ENCODE measurements around the gene PPP1R1A. TPM values are rescaled to one million over a fixed set of nuclear protein-coding genes. Genes with fewer than 3 reads are reported as not detected.

PPP1R1A gene
- total RNA-seq, 1 experiment from 2014 or later, result 8.5 TPM

DNA sequence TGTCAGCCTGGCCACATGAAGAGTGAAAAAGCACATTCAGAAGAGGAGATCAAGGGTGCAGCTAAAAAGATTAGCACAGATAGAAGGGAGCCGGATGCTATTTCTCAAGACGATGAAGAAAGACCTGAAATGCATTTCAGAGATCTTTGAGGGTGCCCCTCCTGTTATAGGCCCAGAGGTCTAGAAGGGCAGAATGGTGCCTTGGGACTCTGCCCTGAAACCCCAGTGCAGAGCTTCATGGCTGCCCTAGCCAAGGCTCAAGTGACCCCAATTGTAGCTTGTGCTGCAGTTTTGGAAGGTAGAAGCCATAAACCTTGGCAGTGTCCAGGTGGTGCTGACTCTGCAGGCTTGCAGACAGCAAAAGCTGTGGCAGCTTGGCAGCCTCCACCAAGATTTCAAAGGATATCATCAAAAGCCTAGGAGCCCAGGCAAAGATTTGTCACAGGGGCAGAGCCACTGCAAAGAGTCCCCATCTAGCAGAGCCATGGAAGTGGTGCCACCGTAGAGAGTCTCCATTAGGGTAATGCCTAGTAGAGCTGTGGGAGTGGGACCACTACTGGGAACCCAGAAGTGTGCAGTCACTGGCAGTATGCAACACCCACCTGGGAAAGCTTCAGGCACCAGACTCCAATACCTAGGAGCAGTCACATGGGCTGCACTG, 39.9 kb upstream of the PPP1R1A start:
- Histone ChIP-seq H3K4me1 (ENCODE audit: insufficient read depth, low read length) (no peaks in the 10 kb centered on the region), H2AK5ac (ENCODE audit: insufficient read length, low read length) (no peak overlapping the region), H2BK120ac (ENCODE audit: low read depth, low read length, poor library complexity, severe bottlenecking) (no peak overlapping the region), H2AFZ (ENCODE audit: low read length) (no peak overlapping the region), H3K18ac (ENCODE audit: insufficient read length, low read depth, low read length) (no peak overlapping the region), H2BK5ac (ENCODE audit: insufficient read length, low read length) (no peak overlapping the region), H3K56ac (ENCODE audit: insufficient read length, low read depth, low read length) (no peak overlapping the region), H3K23me2 (ENCODE audit: insufficient read length, low read depth, low read length, poor library complexity, severe bottlenecking) (no peaks in the 10 kb centered on the region), H3K79me1 (ENCODE audit: insufficient read depth, low read depth, low read length, poor library complexity, severe bottlenecking) (no peaks in the 10 kb centered on the region), H2BK20ac (ENCODE audit: low read depth, low read length, poor library complexity, severe bottlenecking) (no peak overlapping the region), H4K5ac (ENCODE audit: insufficient read length, low read depth, low read length) (no peak overlapping the region), H4K20me1 (ENCODE audit: control insufficient read depth, insufficient read depth, insufficient read length) (no peaks in the 10 kb centered on the region), H3K27ac (ENCODE audit: insufficient read length, low read depth, low read length) (no peak overlapping the region), H3K4ac (ENCODE audit: low read depth, low read length) (no peak overlapping the region), H3K4me2 (ENCODE audit: insufficient read depth, insufficient read length, low read length) (no peak overlapping the region), H2BK12ac (ENCODE audit: insufficient read length, low read depth, low read length) (no peak overlapping the region), H3K9ac (ENCODE audit: extremely low read depth, insufficient read length, low read length) (no peak overlapping the region), H3K79me2 (ENCODE audit: insufficient read depth, low read length) (no peaks in the 10 kb centered on the region), H3K9me3 (ENCODE audit: control insufficient read depth, low read depth, low read length) (no peaks in the 10 kb centered on the region), H4K91ac (ENCODE audit: insufficient read length, low read depth, low read length) (no peak overlapping the region), H3K23ac (ENCODE audit: insufficient read length, low read depth, low read length) (no peak overlapping the region), H3K27me3 (ENCODE audit: insufficient read depth, low read length) (no peaks in the 10 kb centered on the region), H3T11ph (ENCODE audit: low read length) (no peak overlapping the region), H2BK15ac (ENCODE audit: low read depth, low read length) (no peak overlapping the region), H3K14ac (ENCODE audit: insufficient read depth, low read length) (no peak overlapping the region), H4K8ac (replicated peaks; ENCODE audit: insufficient read length, low read depth, low read length) (no peak overlapping the region)
- TF ChIP-seq, protein P1, sequence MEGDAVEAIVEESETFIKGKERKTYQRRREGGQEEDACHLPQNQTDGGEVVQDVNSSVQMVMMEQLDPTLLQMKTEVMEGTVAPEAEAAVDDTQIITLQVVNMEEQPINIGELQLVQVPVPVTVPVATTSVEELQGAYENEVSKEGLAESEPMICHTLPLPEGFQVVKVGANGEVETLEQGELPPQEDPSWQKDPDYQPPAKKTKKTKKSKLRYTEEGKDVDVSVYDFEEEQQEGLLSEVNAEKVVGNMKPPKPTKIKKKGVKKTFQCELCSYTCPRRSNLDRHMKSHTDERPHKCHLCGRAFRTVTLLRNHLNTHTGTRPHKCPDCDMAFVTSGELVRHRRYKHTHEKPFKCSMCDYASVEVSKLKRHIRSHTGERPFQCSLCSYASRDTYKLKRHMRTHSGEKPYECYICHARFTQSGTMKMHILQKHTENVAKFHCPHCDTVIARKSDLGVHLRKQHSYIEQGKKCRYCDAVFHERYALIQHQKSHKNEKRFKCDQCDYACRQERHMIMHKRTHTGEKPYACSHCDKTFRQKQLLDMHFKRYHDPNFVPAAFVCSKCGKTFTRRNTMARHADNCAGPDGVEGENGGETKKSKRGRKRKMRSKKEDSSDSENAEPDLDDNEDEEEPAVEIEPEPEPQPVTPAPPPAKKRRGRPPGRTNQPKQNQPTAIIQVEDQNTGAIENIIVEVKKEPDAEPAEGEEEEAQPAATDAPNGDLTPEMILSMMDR (conservative IDR thresholded peaks at IDR 0.05), result no peak
- Mint-ChIP-seq H3K27ac (no peak overlapping the region), H3K4me3 (no peak overlapping the region), H3K36me3 (ENCODE audit: insufficient read depth in 1 of 3, low read depth in 3 of 3) (peaks cover 9 to 16% (median 13%) of the 10 kb centered on the region in 3 experiments; a peak in 6 of 7 replicates), H3K4me1 (peaks cover 2 to 3% of the 10 kb centered on the region in 2 experiments; a peak in 2 of 4 replicates), H3K27me3 (ENCODE audit: low read depth) (peaks cover 62% of the 10 kb centered on the region), H3K9me3 (peaks cover 21 to 30% of the 10 kb centered on the region in 2 experiments)
- WGBS (ENCODE audit: extremely low coverage, insufficient read length, low lambda C conversion rate), result no CpG with 5 or more reads among the region's 3 CpGs
- peak; percentile 14 for DNase-seq
